ENCODE data around the gene GTPBP3. TPM values are rescaled to one million over a fixed set of nuclear protein-coding genes. Genes with fewer than 3 reads are reported as not detected.
A peak's percentile ranks its signal among the peaks of the same experiment; 100 is the strongest.

The GTPBP3 gene
- total RNA-seq, 1 donor, result 10.9 TPM

- Histone ChIP-seq H3K36me3 (ENCODE audit: insufficient read depth, low read length) (no peaks in the 10 kb centered on the region), H4K20me1 (ENCODE audit: insufficient read depth, low read length) (no peaks in the 10 kb centered on the region), H3K4me1 (ENCODE audit: insufficient read depth, low read length) (peaks cover 10% of the 10 kb centered on the region), H3K27ac (ENCODE audit: low read depth, low read length) (no peak overlapping the region), H3K27me3 (ENCODE audit: insufficient read depth, low read length) (peaks cover 6% of the 10 kb centered on the region), H3K79me2 (ENCODE audit: insufficient read depth, low read length) (no peaks in the 10 kb centered on the region), H3K9me3 (ENCODE audit: low read depth, low read length) (no peaks in the 10 kb centered on the region), H3K4me3 (ENCODE audit: insufficient read depth, low read length) (no peak overlapping the region), H3K4me2 (ENCODE audit: insufficient read depth, low read length) (no peak overlapping the region), H2AFZ (ENCODE audit: low read length) (no peak overlapping the region)
- peak; percentile 35 for DNase-seq (ENCODE audit: insufficient read length, low spot score, missing footprints)
- TF ChIP-seq CTCF (IDR thresholded peaks at IDR 0.05; ENCODE audit: extremely low read depth, low read depth, low read length), result no peak
Observed at GRCh38 chr19:17347877-17348276, 10.5 kb downstream of the GTPBP3 start.

GRCh38 chr19:17348700-17349099 lies 11.3 kb downstream of the GTPBP3 start:
- Histone ChIP-seq H2AFZ (ENCODE audit: low read length) (peak overlapping the region; percentile 93), H3K4me2 (ENCODE audit: insufficient read depth, low read length) (peak overlapping the region; percentile 75), H3K27ac (ENCODE audit: low read depth, low read length) (no peak overlapping the region), H3K27me3 (ENCODE audit: insufficient read depth, low read length) (peaks cover 6% of the 10 kb centered on the region), H3K36me3 (ENCODE audit: insufficient read depth, low read length) (no peaks in the 10 kb centered on the region), H3K9me3 (ENCODE audit: low read depth, low read length) (no peaks in the 10 kb centered on the region), H3K4me1 (ENCODE audit: insufficient read depth, low read length) (peaks cover 10% of the 10 kb centered on the region), H3K79me2 (ENCODE audit: insufficient read depth, low read length) (no peaks in the 10 kb centered on the region), H4K20me1 (ENCODE audit: insufficient read depth, low read length) (no peaks in the 10 kb centered on the region), H3K4me3 (ENCODE audit: insufficient read depth, low read length) (peak overlapping the region; percentile 63)
- DNase-seq (ENCODE audit: insufficient read length, low spot score, missing footprints), result peak; percentile 92
- TF ChIP-seq CTCF (IDR thresholded peaks at IDR 0.05; ENCODE audit: extremely low read depth, low read depth, low read length), result no peak

- Histone ChIP-seq H3K4me1 (ENCODE audit: insufficient read depth, low read length) (peaks cover 10% of the 10 kb centered on the region), H3K79me2 (ENCODE audit: insufficient read depth, low read length) (no peaks in the 10 kb centered on the region), H3K27ac (ENCODE audit: low read depth, low read length) (no peak overlapping the region), H3K36me3 (ENCODE audit: insufficient read depth, low read length) (no peaks in the 10 kb centered on the region), H3K9me3 (ENCODE audit: low read depth, low read length) (no peaks in the 10 kb centered on the region), H4K20me1 (ENCODE audit: insufficient read depth, low read length) (no peaks in the 10 kb centered on the region), H2AFZ (ENCODE audit: low read length) (no peak overlapping the region), H3K27me3 (ENCODE audit: insufficient read depth, low read length) (peaks cover 6% of the 10 kb centered on the region), H3K4me2 (ENCODE audit: insufficient read depth, low read length) (no peak overlapping the region), H3K4me3 (ENCODE audit: insufficient read depth, low read length) (no peak overlapping the region)
- no peak for TF ChIP-seq CTCF (IDR thresholded peaks at IDR 0.05; ENCODE audit: extremely low read depth, low read depth, low read length)
- peak; percentile 47 for DNase-seq (ENCODE audit: insufficient read length, low spot score, missing footprints)
Observed at GRCh38 chr19:17351815-17352435, 14.6 kb downstream of the GTPBP3 start.

DNA sequence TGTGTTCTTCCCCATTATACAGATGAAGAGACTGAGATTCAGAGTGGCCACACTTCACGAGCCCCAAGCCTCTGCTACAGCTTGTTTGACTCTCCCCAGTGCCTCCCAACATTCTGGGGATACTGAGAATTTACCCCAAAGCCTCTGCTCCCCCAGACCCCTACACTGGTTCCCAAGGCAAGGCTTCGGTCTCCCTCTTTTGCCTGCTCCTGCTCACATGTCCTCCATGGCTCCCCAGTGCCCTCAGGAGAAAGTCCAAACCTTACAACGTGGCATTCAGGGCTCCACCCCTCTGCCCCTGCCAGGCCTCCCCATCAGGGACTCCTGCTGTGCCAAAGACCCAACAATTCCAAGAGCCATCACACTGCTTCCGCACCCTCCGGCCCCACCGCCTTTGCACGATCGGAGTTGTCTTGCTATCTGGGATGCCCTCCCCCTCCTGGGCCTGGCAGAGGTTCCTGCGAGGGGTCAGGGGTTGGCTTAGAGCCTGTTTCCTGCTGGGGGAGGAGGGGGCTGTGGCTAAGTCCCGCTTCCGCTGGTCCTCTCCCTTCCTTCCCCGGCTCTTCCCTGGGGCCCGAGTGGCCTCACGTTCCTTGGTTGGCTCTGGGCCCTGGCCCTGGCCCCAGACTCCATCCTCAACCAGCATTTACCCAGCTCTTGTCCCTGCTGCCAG lies 15.4 kb downstream of the GTPBP3 start:
- DNase-seq (ENCODE audit: insufficient read length, low spot score, missing footprints), result peak; percentile 17
- H3K27me3 ChIP-seq (ENCODE audit: insufficient read depth, low read length), result peaks cover 6% of the 10 kb centered on the region
- no peak for TF ChIP-seq CTCF (IDR thresholded peaks at IDR 0.05; ENCODE audit: extremely low read depth, low read depth, low read length)
- no peaks in the 10 kb centered on the region for H3K36me3 ChIP-seq (ENCODE audit: insufficient read depth, low read length)
- H3K9me3 ChIP-seq (ENCODE audit: low read depth, low read length), result no peaks in the 10 kb centered on the region
- no peak overlapping the region for H3K4me3 ChIP-seq (ENCODE audit: insufficient read depth, low read length)
- H2AFZ ChIP-seq (ENCODE audit: low read length), result peak overlapping the region; percentile 25
- H3K79me2 ChIP-seq (ENCODE audit: insufficient read depth, low read length), result no peaks in the 10 kb centered on the region
- H3K4me1 ChIP-seq (ENCODE audit: insufficient read depth, low read length), result peaks cover 6% of the 10 kb centered on the region
- no peak overlapping the region for H3K27ac ChIP-seq (ENCODE audit: low read depth, low read length)
- no peak overlapping the region for H3K4me2 ChIP-seq (ENCODE audit: insufficient read depth, low read length)
- no peaks in the 10 kb centered on the region for H4K20me1 ChIP-seq (ENCODE audit: insufficient read depth, low read length)
